Mammary epithelial cell (primary cell): ENCODE data around the gene MLLT10.

Experiments used
- EZH2 ChIP-seq: IDR thresholded peaks from 2 replicates; pipeline ENCODE4 v1.6.1; 2012; ENCODE audit warnings: low read length, inconsistent platforms, borderline replicate concordance
- TF ChIP-seq, protein P1 (sequence below), 2 donors: IDR thresholded peaks in 1 of 2; conservative IDR thresholded peaks in 1 of 2; 2 replicates each; pipeline ENCODE4 v1.5.1; 2011 to 2012; ENCODE audit warnings: inconsistent platforms in 2 of 2, low read length in 2 of 2, mild to moderate bottlenecking in 2 of 2, control low read depth in 1 of 2, low read depth in 1 of 2; ENCODE audit not compliant: insufficient read depth in 1 of 2; ENCODE audit errors: extremely low read depth in 1 of 2

DNA sequence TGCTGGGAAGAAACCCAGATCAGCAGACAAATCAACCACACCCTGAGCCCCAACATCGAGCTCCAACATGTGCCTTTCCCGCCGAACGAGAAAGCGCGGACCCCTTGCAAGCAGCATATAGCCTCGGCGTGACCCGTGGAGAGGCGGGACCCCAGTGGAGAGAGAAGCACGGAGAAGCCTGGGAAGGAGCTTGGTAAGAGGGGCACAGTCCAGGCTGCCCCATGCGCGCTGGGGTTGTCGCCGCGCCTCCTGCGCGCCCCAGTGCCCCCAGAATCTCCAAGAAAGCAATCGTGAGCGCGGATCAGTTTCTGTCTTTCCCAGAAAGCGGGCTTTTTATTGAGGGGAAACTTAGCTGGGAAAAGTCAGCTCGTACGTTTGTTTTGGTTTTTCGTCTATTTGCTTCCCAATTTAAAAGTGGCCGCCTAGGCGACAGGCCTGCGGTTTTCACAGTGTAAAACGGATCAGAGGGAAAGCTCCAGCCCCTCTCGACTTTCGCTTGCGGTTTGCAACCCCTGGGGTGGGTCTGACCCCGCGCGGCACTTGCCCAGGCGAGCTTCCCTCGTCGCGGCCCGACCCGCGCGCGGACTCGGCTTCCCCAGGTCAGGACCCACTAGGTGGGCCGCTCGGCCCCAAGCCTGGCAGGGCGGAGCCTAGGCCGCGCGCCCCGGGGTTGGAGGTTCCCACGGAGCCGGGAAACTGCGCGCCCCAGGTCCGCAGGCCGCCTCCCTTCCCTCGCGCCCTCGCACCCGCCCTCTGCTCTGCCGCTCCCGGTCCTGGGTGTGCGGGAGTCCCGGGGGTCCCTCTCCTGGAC, 39.6 kb upstream of the MLLT10 start:
- TF ChIP-seq, protein P1, sequence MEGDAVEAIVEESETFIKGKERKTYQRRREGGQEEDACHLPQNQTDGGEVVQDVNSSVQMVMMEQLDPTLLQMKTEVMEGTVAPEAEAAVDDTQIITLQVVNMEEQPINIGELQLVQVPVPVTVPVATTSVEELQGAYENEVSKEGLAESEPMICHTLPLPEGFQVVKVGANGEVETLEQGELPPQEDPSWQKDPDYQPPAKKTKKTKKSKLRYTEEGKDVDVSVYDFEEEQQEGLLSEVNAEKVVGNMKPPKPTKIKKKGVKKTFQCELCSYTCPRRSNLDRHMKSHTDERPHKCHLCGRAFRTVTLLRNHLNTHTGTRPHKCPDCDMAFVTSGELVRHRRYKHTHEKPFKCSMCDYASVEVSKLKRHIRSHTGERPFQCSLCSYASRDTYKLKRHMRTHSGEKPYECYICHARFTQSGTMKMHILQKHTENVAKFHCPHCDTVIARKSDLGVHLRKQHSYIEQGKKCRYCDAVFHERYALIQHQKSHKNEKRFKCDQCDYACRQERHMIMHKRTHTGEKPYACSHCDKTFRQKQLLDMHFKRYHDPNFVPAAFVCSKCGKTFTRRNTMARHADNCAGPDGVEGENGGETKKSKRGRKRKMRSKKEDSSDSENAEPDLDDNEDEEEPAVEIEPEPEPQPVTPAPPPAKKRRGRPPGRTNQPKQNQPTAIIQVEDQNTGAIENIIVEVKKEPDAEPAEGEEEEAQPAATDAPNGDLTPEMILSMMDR (conservative IDR thresholded peaks at IDR 0.05 in 1 of 2, IDR thresholded peaks at IDR 0.05 in 1 of 2; ENCODE audit: extremely low read depth in 1 of 2, insufficient read depth in 1 of 2, low read depth in 1 of 2, low read length in 2 of 2): no peak
- no peak for TF ChIP-seq EZH2
